Measurements from ENCODE around the gene SFXN5. TPM values are rescaled to one million over a fixed set of nuclear protein-coding genes. Genes with fewer than 3 reads are reported as not detected.

Gene SFXN5
- total RNA-seq, 2 donors from 2014 or later: 12.8 to 23.2 TPM

- H3K4me1 ChIP-seq (replicated peaks): peaks cover 10% of the 10 kb centered on the region
- H3K27ac ChIP-seq: no peak overlapping the region
- WGBS: 70% methylated on average over 4 of the region's 4 CpGs
- DNase-seq (ENCODE audit: low spot score): no peak
- no peaks in the 10 kb centered on the region for H3K9me3 ChIP-seq
- no peaks in the 10 kb centered on the region for H3K27me3 ChIP-seq (replicated peaks; ENCODE audit: insufficient read depth)
- intact Hi-C loops (cut with DNase I): no loop called here
- TF ChIP-seq, protein P1, sequence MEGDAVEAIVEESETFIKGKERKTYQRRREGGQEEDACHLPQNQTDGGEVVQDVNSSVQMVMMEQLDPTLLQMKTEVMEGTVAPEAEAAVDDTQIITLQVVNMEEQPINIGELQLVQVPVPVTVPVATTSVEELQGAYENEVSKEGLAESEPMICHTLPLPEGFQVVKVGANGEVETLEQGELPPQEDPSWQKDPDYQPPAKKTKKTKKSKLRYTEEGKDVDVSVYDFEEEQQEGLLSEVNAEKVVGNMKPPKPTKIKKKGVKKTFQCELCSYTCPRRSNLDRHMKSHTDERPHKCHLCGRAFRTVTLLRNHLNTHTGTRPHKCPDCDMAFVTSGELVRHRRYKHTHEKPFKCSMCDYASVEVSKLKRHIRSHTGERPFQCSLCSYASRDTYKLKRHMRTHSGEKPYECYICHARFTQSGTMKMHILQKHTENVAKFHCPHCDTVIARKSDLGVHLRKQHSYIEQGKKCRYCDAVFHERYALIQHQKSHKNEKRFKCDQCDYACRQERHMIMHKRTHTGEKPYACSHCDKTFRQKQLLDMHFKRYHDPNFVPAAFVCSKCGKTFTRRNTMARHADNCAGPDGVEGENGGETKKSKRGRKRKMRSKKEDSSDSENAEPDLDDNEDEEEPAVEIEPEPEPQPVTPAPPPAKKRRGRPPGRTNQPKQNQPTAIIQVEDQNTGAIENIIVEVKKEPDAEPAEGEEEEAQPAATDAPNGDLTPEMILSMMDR (IDR thresholded peaks at IDR 0.05): no peak
- no peak for TF ChIP-seq POLR2AphosphoS5 (IDR thresholded peaks at IDR 0.05)
- no peaks in the 10 kb centered on the region for H3K36me3 ChIP-seq
- H3K4me3 ChIP-seq: no peak overlapping the region
These were observed 38.9 kb upstream of the SFXN5 start for GRCh38 chr2:73110168-73111072.

GRCh38 chr2:73109431-73110167 lies 38.1 kb upstream of the SFXN5 start:
- intact Hi-C loops (cut with DNase I): no loop called here
- no peak for DNase-seq (ENCODE audit: low spot score)
- peaks cover 10% of the 10 kb centered on the region for H3K4me1 ChIP-seq (replicated peaks)

GRCh38 chr2:73107211-73107926 lies 35.9 kb upstream of the SFXN5 start:
- WGBS: 78% methylated on average over 12 of the region's 12 CpGs
- Histone ChIP-seq H3K4me1 (replicated peaks) (peaks cover 10% of the 10 kb centered on the region), H3K27me3 (replicated peaks; ENCODE audit: insufficient read depth) (no peaks in the 10 kb centered on the region), H3K9me3 (no peaks in the 10 kb centered on the region), H3K36me3 (no peaks in the 10 kb centered on the region), H3K27ac (no peak overlapping the region), H3K4me3 (no peak overlapping the region)
- DNase-seq (ENCODE audit: low spot score): no peak
- TF ChIP-seq POLR2AphosphoS5 (IDR thresholded peaks at IDR 0.05): no peak
- TF ChIP-seq, protein P1 (IDR thresholded peaks at IDR 0.05): no peak
- TF ChIP-seq POLR2A (IDR thresholded peaks at IDR 0.05): no peak
- intact Hi-C loops (cut with DNase I): no loop called here

More at GRCh38 chr2:73109431-73110167, 38.1 kb upstream of the SFXN5 start:
- no peak overlapping the region for H3K4me3 ChIP-seq
- no peak for TF ChIP-seq POLR2A (IDR thresholded peaks at IDR 0.05)
- TF ChIP-seq, protein P1 (IDR thresholded peaks at IDR 0.05): no peak
- no peak for TF ChIP-seq POLR2AphosphoS5 (IDR thresholded peaks at IDR 0.05)
- no peaks in the 10 kb centered on the region for H3K27me3 ChIP-seq (replicated peaks; ENCODE audit: insufficient read depth)
- H3K27ac ChIP-seq: no peak overlapping the region
- H3K9me3 ChIP-seq: no peaks in the 10 kb centered on the region
- WGBS: 94% methylated on average over 5 of the region's 5 CpGs
- H3K36me3 ChIP-seq: no peaks in the 10 kb centered on the region

DNA sequence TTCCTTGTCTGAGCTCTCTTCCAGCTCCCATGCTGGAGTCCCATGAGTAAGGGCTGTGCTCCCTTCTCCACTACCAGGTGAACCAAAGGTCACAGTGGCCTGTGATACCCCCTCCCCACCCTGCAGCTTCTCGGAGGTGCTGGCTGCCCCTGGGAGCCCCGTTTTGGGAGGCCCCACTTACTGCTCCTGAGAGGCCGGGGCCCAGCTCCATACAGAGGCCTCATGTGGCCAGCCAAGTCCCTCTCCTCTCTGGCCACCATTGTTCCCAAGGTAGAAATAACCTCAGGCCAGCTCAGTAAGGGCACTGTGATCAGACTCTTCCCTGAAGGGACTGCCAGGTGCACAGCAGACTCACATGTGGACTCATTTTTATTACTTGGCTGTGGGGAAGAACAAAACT lies 35.3 kb upstream of the SFXN5 start:
- intact Hi-C loops (cut with DNase I): no loop called here
- Histone ChIP-seq H3K4me3 (no peak overlapping the region), H3K27ac (no peak overlapping the region), H3K4me1 (replicated peaks) (peaks cover 10% of the 10 kb centered on the region), H3K27me3 (replicated peaks; ENCODE audit: insufficient read depth) (no peaks in the 10 kb centered on the region), H3K9me3 (no peaks in the 10 kb centered on the region), H3K36me3 (no peaks in the 10 kb centered on the region)
- no peak for TF ChIP-seq POLR2AphosphoS5 (IDR thresholded peaks at IDR 0.05)
- no peak for TF ChIP-seq POLR2A (IDR thresholded peaks at IDR 0.05)
- TF ChIP-seq, protein P1 (IDR thresholded peaks at IDR 0.05): no peak
- DNase-seq (ENCODE audit: low spot score): no peak
- WGBS: 87% methylated on average over 3 of the region's 3 CpGs

Data from prostate gland (tissue), 2 donors.